ENCODE data around the gene CAP1.

DNA sequence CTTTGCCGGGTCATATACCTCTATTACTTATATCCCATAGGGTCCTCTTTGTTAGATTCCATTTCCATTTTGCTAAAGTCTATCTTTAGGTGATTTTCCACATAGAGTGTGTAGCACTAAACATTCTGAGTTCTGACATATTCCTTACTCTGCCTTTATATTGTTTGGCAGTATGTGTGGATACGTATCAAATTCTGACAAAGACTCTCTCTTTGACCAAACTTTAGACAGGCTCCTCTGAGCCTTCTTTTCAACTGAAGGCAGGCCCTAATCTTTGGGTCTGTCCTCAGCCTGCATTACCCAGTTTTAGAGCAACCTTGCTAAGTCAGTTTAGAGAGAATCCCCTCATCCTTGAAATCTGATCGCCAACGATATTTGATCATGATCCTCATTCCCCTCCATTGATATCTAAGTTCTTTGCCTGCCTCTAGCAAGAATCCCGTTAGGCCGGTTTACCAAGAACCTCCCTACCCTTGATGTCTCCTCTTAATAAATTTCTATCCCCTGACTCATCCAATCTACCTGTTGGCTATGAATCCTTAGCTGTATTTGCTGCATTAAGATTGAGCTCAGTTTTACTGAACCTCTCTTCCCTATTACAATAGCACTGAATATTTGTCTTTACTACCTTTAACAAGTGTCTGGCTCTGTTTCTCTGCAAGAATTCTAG is 66.9 kb downstream of the CAP1 start:
- TF ChIP-seq POLR2AphosphoS5 (IDR thresholded peaks at IDR 0.05) = no peak
- TF ChIP-seq, protein P1, sequence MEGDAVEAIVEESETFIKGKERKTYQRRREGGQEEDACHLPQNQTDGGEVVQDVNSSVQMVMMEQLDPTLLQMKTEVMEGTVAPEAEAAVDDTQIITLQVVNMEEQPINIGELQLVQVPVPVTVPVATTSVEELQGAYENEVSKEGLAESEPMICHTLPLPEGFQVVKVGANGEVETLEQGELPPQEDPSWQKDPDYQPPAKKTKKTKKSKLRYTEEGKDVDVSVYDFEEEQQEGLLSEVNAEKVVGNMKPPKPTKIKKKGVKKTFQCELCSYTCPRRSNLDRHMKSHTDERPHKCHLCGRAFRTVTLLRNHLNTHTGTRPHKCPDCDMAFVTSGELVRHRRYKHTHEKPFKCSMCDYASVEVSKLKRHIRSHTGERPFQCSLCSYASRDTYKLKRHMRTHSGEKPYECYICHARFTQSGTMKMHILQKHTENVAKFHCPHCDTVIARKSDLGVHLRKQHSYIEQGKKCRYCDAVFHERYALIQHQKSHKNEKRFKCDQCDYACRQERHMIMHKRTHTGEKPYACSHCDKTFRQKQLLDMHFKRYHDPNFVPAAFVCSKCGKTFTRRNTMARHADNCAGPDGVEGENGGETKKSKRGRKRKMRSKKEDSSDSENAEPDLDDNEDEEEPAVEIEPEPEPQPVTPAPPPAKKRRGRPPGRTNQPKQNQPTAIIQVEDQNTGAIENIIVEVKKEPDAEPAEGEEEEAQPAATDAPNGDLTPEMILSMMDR (IDR thresholded peaks at IDR 0.05 in 8 of 11, conservative IDR thresholded peaks at IDR 0.05 in 3 of 11) = no peak
